Measurements from ENCODE around the gene OPHN1.
"Not testable (repeated sequence)": the region's sequence is repeated elsewhere in the genome, so short reads cannot be mapped to it uniquely, and the experiment has no call there.

DNA sequence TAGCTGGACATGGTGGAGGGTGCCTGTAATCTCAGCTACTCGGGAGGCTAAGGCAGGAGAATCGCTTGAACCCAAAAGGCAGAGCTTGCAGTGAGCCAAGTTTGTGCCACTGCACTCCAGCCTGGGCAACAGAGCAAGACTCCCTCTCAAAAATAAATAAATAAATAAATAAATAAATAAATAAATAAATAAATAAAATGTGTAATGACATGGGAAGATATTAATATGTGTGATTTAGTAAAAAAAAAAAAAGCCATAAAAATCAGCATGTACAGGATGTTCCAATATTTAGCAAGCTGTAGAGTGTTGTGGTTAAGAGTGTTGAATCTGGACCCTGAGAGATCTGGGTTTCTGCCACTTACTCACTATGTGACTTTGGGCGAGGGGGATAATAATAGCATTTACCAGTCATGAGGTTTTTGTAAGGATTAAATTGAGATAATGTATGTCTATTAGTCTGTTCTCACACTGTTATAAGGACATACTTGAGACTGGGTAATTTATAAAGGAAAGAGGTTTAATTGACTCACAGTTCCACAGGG, 43.8 kb downstream of the OPHN1 start:
- not testable (repeated sequence) for TF ChIP-seq POLR2AphosphoS5 (IDR thresholded peaks at IDR 0.05; ENCODE audit: borderline replicate concordance, low read depth, low read length); EZH2 (IDR thresholded peaks at IDR 0.05)
